ENCODE data around the gene TRIM14.

Gene TRIM14

GRCh38 chr9:98054376-98054951 lies 64.6 kb downstream of the TRIM14 start:
- H3K4me3 ChIP-seq (ENCODE audit: low read depth, low read length): no peak overlapping the region
- no peak for DNase-seq (ENCODE audit: low read depth)
- no peak for TF ChIP-seq CTCF (IDR thresholded peaks at IDR 0.05; ENCODE audit: control insufficient read depth, extremely low read depth, insufficient read depth)

GRCh38 chr9:98050351-98050750 lies 68.7 kb downstream of the TRIM14 start:
- no peak for DNase-seq (ENCODE audit: low read depth)
- no peak overlapping the region for H3K4me3 ChIP-seq (ENCODE audit: low read depth, low read length)
- 0 out of 2 replicates have a peak, but pooled peaks have one; percentile 2 for TF ChIP-seq CTCF (IDR thresholded peaks at IDR 0.05; ENCODE audit: control insufficient read depth, extremely low read depth, insufficient read depth)

GRCh38 chr9:98049288-98050072 lies 69.5 kb downstream of the TRIM14 start:
- no peak for TF ChIP-seq CTCF (IDR thresholded peaks at IDR 0.05; ENCODE audit: control insufficient read depth, extremely low read depth, insufficient read depth)
- no peak for DNase-seq (ENCODE audit: low read depth)
- H3K4me3 ChIP-seq (ENCODE audit: low read depth, low read length): no peak overlapping the region

- DNase-seq (ENCODE audit: low read depth): no peak
- H3K4me3 ChIP-seq (ENCODE audit: low read depth, low read length): peak overlapping the region; percentile 65
Observed at GRCh38 chr9:98047002-98047401, 72.0 kb downstream of the TRIM14 start.

GRCh38 chr9:98046180-98046543 lies 72.9 kb downstream of the TRIM14 start:
- no peak for TF ChIP-seq CTCF (IDR thresholded peaks at IDR 0.05; ENCODE audit: control insufficient read depth, extremely low read depth, insufficient read depth)
- no peak for DNase-seq (ENCODE audit: low read depth)
- H3K4me3 ChIP-seq (ENCODE audit: low read depth, low read length): peak overlapping the region; percentile 65

More at GRCh38 chr9:98047002-98047401, 72.0 kb downstream of the TRIM14 start:
- no peak for TF ChIP-seq CTCF (IDR thresholded peaks at IDR 0.05; ENCODE audit: control insufficient read depth, extremely low read depth, insufficient read depth)

GRCh38 chr9:98045234-98046179 lies 73.5 kb downstream of the TRIM14 start:
- H3K4me3 ChIP-seq (ENCODE audit: low read depth, low read length): peak overlapping the region; percentile 65
- TF ChIP-seq CTCF (IDR thresholded peaks at IDR 0.05; ENCODE audit: control insufficient read depth, extremely low read depth, insufficient read depth): no peak
- peak; percentile 94 for DNase-seq (ENCODE audit: low read depth)
